ENCODE results near the gene P2RX4. TPM values are rescaled to one million over a fixed set of nuclear protein-coding genes. Genes with fewer than 3 reads are reported as not detected.

The P2RX4 gene, protein sequence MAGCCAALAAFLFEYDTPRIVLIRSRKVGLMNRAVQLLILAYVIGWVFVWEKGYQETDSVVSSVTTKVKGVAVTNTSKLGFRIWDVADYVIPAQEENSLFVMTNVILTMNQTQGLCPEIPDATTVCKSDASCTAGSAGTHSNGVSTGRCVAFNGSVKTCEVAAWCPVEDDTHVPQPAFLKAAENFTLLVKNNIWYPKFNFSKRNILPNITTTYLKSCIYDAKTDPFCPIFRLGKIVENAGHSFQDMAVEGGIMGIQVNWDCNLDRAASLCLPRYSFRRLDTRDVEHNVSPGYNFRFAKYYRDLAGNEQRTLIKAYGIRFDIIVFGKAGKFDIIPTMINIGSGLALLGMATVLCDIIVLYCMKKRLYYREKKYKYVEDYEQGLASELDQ
- 87.8 TPM for total RNA-seq (2013)
- polyA plus RNA-seq (10 to 100 TPM; 61.8 to 87.7 (median 74.7) TPM), polyA minus RNA-seq (47.4 and 61.8 TPM in 2 replicates), total RNA-seq (74.1 to 411 (median 144) reads per million in 11 experiments)

DNA sequence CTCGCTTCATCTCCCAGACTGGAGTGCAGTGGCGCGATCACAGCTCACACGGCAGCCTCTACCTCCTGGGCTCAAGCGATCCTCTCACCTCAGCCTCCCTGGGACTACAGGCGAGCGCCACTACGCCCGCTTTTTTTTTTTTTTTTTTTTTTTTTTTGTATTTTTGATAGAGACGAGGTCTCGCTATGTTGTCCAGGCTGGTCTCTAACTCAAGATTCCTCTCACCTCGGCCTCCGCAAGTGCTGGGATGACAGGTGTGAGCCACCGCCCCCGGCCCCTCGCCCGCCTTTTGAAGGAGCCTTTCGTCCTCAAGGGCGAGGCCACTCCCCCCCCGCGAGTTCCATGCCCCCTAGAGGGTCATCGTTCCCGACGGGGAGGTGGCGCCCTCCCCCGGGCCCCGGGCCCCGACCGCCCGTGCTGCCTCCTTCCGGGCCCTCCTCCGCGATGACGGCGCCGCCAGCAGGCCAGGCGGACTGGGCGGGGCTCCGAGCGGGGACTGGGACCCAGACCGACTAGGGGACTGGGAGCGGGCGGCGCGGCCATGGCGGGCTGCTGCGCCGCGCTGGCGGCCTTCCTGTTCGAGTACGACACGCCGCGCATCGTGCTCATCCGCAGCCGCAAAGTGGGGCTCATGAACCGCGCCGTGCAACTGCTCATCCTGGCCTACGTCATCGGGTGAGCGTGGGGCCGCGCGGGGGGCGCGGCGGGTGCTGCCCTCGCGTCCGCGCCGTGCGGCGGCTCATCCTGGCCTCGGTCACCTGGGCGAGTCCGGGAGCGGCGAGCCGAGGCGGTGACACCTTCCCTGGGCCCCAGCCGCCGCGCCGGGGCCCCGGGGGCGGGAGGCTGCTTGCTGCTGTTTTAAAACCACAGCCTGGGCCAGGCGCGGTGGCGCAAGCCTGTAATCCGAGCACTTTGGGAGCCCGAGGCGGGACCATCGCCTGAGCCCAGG lies at the start of gene P2RX4:
Gene P2RX4 (plus strand): TSS at position 506 of the 949 bp plus-strand sequence. CDS start 36 bp downstream, at position 542.
- Mint-ChIP-seq H3K4me3 (peak within 1 kb of the TSS; percentile 82 to 92), H3K36me3 (peaks cover 10 to 17% of the 10 kb centered on the region in 2 donors), H3K27me3 (ENCODE audit: low read depth in 3 of 3) (no peaks in the 10 kb centered on the region), H3K4me1 (peaks cover 47% of the 10 kb centered on the region), H3K27ac (peak within 1 kb of the TSS; percentile 83 to 98 (median 96)), H3K9me3 (peaks cover 0 to 2% (median 0%) of the 10 kb centered on the region in 7 donors)
- Histone ChIP-seq H2AFZ (ENCODE audit: insufficient read depth, low read depth, low read length, poor library complexity, severe bottlenecking) (peak within 1 kb of the TSS; percentile 75), H4K20me1 (ENCODE audit: insufficient read depth, low read length) (no peaks in the 10 kb centered on the region), H3K36me3 (replicated peaks in 1 of 2; ENCODE audit: control insufficient read depth in 1 of 2, insufficient read depth in 2 of 2, low read length in 2 of 2) (no peaks in the 10 kb centered on the region), H3K27ac (ENCODE audit: low read depth in 1 of 2, low read length in 2 of 2) (peak within 1 kb of the TSS; percentile 92 to 96), H3K4me3 (replicated peaks in 1 of 3; ENCODE audit: low read depth in 2 of 3, low read length in 3 of 3) (peak within 1 kb of the TSS; percentile 84 to 87 (median 86)), H3K9ac (ENCODE audit: insufficient read depth, low read length, poor library complexity, severe bottlenecking) (peak within 1 kb of the TSS; percentile 95), H3K4me1 (ENCODE audit: control insufficient read depth in 1 of 2, insufficient read depth in 2 of 2, low read length in 2 of 2) (peaks cover 47 to 51% of the 10 kb centered on the region in 2 donors), H3K4me2 (replicated peaks; ENCODE audit: extremely low read depth, low read length, poor library complexity, severe bottlenecking) (peak within 1 kb of the TSS; percentile 84), H3K79me2 (ENCODE audit: insufficient read depth, low read length) (peaks cover 37% of the 10 kb centered on the region), H3K9me3 (replicated peaks in 1 of 2; ENCODE audit: control insufficient read depth in 1 of 2, insufficient read depth in 1 of 2, low read length in 2 of 2) (no peaks in the 10 kb centered on the region), H3K27me3 (ENCODE audit: control insufficient read depth in 2 of 2, insufficient read depth in 2 of 2, low read length in 2 of 2) (no peaks in the 10 kb centered on the region)
- under 1% methylated on average over 85 of the region's 97 CpGs for WGBS (ENCODE audit: insufficient coverage)
- intact Hi-C loops (cut with micrococcal nuclease) = loop anchor here in 1 of 2 donors (5.0 kb wide), 1 partner anchor 33 kb away; no protein-coding TSS in a partner anchor
- peak; percentile 86 to 90 (median 87) for DNase-seq
- TF ChIP-seq, protein P1, sequence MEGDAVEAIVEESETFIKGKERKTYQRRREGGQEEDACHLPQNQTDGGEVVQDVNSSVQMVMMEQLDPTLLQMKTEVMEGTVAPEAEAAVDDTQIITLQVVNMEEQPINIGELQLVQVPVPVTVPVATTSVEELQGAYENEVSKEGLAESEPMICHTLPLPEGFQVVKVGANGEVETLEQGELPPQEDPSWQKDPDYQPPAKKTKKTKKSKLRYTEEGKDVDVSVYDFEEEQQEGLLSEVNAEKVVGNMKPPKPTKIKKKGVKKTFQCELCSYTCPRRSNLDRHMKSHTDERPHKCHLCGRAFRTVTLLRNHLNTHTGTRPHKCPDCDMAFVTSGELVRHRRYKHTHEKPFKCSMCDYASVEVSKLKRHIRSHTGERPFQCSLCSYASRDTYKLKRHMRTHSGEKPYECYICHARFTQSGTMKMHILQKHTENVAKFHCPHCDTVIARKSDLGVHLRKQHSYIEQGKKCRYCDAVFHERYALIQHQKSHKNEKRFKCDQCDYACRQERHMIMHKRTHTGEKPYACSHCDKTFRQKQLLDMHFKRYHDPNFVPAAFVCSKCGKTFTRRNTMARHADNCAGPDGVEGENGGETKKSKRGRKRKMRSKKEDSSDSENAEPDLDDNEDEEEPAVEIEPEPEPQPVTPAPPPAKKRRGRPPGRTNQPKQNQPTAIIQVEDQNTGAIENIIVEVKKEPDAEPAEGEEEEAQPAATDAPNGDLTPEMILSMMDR (IDR thresholded peaks at IDR 0.05) = peak; percentile 47

DNA sequence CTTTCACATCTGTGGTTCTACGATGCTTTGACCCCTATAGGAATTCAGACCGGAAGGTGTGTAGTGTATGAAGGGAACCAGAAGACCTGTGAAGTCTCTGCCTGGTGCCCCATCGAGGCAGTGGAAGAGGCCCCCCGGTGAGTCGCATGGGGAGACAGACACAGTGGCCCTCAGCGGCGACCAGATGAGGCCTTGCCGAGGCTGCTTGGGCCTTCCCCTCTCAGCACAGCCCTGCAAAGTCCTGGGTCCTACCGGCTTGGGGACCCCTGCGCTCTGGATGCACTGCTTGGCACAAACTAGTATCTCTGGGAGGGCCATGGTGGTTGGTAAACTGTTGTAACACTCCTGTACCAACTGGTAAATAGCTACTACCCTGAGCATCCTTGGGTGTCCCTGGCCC lies 47.5 kb upstream of the P2RX4 start:
- H3K36me3 ChIP-seq (replicated peaks in 1 of 2; ENCODE audit: control insufficient read depth in 1 of 2, insufficient read depth in 2 of 2, low read length in 2 of 2) = peaks cover 66 to 89% of the 10 kb centered on the region in 2 donors
- H3K4me3 ChIP-seq (replicated peaks in 1 of 3; ENCODE audit: low read depth in 2 of 3, low read length in 3 of 3) = no peak overlapping the region
- 97% methylated on average over 5 of the region's 10 CpGs for WGBS (ENCODE audit: insufficient coverage)
- no peak overlapping the region for H3K4me2 ChIP-seq (replicated peaks; ENCODE audit: extremely low read depth, low read length, poor library complexity, severe bottlenecking)
- H3K4me3 Mint-ChIP-seq = no peak overlapping the region
- no peak overlapping the region for H2AFZ ChIP-seq (ENCODE audit: insufficient read depth, low read depth, low read length, poor library complexity, severe bottlenecking)
- H3K27me3 ChIP-seq (ENCODE audit: control insufficient read depth in 2 of 2, insufficient read depth in 2 of 2, low read length in 2 of 2) = no peaks in the 10 kb centered on the region
- H3K9me3 Mint-ChIP-seq = peaks cover 6 to 11% (median 7%) of the 10 kb centered on the region in 7 donors
- H3K4me1 Mint-ChIP-seq = peaks cover 33% of the 10 kb centered on the region
- H3K9me3 ChIP-seq (replicated peaks in 1 of 2; ENCODE audit: control insufficient read depth in 1 of 2, insufficient read depth in 1 of 2, low read length in 2 of 2) = peaks cover 5 to 7% of the 10 kb centered on the region in 2 donors
- TF ChIP-seq, protein P1 (IDR thresholded peaks at IDR 0.05) = no peak
- peaks cover 23 to 26% of the 10 kb centered on the region in 2 donors for H3K4me1 ChIP-seq (ENCODE audit: control insufficient read depth in 1 of 2, insufficient read depth in 2 of 2, low read length in 2 of 2)
- H3K36me3 Mint-ChIP-seq = peaks cover 83 to 91% of the 10 kb centered on the region in 2 donors
- no peak for DNase-seq
- H4K20me1 ChIP-seq (ENCODE audit: insufficient read depth, low read length) = no peaks in the 10 kb centered on the region
- intact Hi-C loops (cut with micrococcal nuclease) = no loop called here
- H3K27ac ChIP-seq (ENCODE audit: low read depth in 1 of 2, low read length in 2 of 2) = no peak overlapping the region
- no peaks in the 10 kb centered on the region for H3K79me2 ChIP-seq (ENCODE audit: insufficient read depth, low read length)
- peaks cover 0 to 3% (median 0%) of the 10 kb centered on the region in 3 donors for H3K27me3 Mint-ChIP-seq (ENCODE audit: low read depth in 3 of 3)
- no peak overlapping the region for H3K9ac ChIP-seq (ENCODE audit: insufficient read depth, low read length, poor library complexity, severe bottlenecking)
- H3K27ac Mint-ChIP-seq = peak overlapping the region in 1 of 7 donors; percentile 29
